Neural crest cell (in vitro differentiated cells): ENCODE data around the gene ATP6V1C2. TPM values are rescaled to one million over a fixed set of nuclear protein-coding genes. Genes with fewer than 3 reads are reported as not detected.

Source experiments
- DNase-seq: peaks from one replicate; pipeline ENCODE4 v3.0.0; 2021; ENCODE audit warnings: low read depth, mixed read lengths, low spot score
- H3K27ac Mint-ChIP-seq: one replicate; pipeline ENCODE4 v1.8.0; 2021; ENCODE audit warnings: mild to moderate bottlenecking, mixed read lengths; ENCODE audit not compliant: unreplicated experiment
- H3K27me3 Mint-ChIP-seq: 2 replicates; pipeline ENCODE4 v1.8.0; 2021; ENCODE audit warnings: low read depth, mild to moderate bottlenecking, mixed read lengths
- H3K36me3 Mint-ChIP-seq: 2 replicates; pipeline ENCODE4 v1.8.0; 2021; ENCODE audit warnings: low read depth, mild to moderate bottlenecking, mixed read lengths
- H3K4me1 Mint-ChIP-seq: 2 replicates; pipeline ENCODE4 v1.8.0; 2021; ENCODE audit warnings: mixed read lengths
- H3K4me3 Mint-ChIP-seq: one replicate; pipeline ENCODE4 v1.8.0; 2021; ENCODE audit warnings: mild to moderate bottlenecking, mixed read lengths
- H3K9me3 Mint-ChIP-seq: 2 replicates; pipeline ENCODE4 v1.8.0; 2021; ENCODE audit warnings: mixed read lengths
- CTCF ChIP-seq: fragments of 200-600 bp; sonication (generic); conservative IDR thresholded peaks from 2 replicates; pipeline ENCODE4 v1.5.0; 2021; ENCODE audit warnings: antibody characterized with exemption, mild to moderate bottlenecking
- total RNA-seq: library from RNA; stranded (reverse); gene quantifications from 2 replicates; pipeline ENCODE4 v1.2.1, GENCODE V29; 2021

The ATP6V1C2 gene
- total RNA-seq, 1 donor from 2014 or later = 0.14 TPM

GRCh38 chr2:10759151-10759714, 37.8 kb downstream of the ATP6V1C2 start:
- Mint-ChIP-seq H3K36me3 (no peaks in the 10 kb centered on the region), H3K4me3 (no peak overlapping the region), H3K9me3 (no peaks in the 10 kb centered on the region), H3K4me1 (peaks cover 8% of the 10 kb centered on the region), H3K27me3 (no peaks in the 10 kb centered on the region), H3K27ac (no peak overlapping the region)
- no peak for DNase-seq
- no peak for TF ChIP-seq CTCF

GRCh38 chr2:10760794-10761504, 39.5 kb downstream of the ATP6V1C2 start:
- H3K9me3 Mint-ChIP-seq = no peaks in the 10 kb centered on the region
- no peak overlapping the region for H3K4me3 Mint-ChIP-seq
- no peak for DNase-seq
- H3K27me3 Mint-ChIP-seq = no peaks in the 10 kb centered on the region
- no peaks in the 10 kb centered on the region for H3K36me3 Mint-ChIP-seq
- peak overlapping the region; percentile 94 for H3K27ac Mint-ChIP-seq
- H3K4me1 Mint-ChIP-seq = peaks cover 9% of the 10 kb centered on the region
- TF ChIP-seq CTCF = no peak

GRCh38 chr2:10761591-10761990, 40.2 kb downstream of the ATP6V1C2 start:
- Mint-ChIP-seq H3K4me3 (no peak overlapping the region), H3K9me3 (no peaks in the 10 kb centered on the region), H3K36me3 (no peaks in the 10 kb centered on the region), H3K27ac (peak overlapping the region; percentile 12), H3K27me3 (no peaks in the 10 kb centered on the region), H3K4me1 (peaks cover 9% of the 10 kb centered on the region)
- TF ChIP-seq CTCF = no peak
- no peak for DNase-seq

DNA sequence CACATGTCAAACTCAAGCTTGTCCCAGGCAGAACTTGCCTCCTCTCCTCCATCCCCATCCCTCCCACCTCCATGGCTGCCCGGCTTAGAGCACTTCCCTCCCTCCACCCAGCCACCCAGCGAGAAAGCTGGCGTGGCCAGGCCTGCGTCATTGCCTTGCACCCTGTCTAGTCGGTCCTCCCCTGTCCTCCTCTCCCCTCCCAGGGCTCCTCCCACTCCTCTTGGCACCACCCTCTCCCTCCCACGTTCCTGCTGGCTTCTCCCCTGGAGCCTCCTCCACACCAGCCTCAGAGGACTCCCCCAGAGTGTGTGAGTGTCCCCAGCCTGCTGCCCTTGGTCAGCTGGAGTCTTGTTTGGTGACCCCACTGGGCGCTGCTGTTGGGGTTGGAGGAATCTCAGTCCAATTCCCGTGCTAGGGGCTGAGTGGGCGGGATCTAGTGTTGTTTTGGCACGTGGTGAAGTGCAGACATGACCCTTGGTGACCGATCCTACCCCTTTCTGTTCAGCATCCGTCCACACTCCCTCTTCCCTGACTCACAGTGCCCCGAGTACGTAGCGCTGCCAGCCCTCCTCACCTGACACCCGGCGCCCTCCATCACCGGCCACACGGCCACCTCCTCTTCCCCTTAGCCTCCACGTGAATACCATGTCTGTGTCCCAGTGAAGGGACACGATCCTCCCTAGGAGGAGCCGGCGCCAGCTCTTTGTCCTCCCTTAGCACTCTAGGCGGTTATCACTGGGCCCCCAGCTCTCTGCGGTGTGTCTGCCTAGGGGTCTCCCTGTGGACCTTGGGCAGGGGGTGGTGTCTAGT, 41.4 kb downstream of the ATP6V1C2 start:
- Mint-ChIP-seq H3K27me3 (no peaks in the 10 kb centered on the region), H3K4me1 (peaks cover 9% of the 10 kb centered on the region), H3K9me3 (no peaks in the 10 kb centered on the region), H3K36me3 (no peaks in the 10 kb centered on the region), H3K27ac (peak overlapping the region; percentile 43), H3K4me3 (no peak overlapping the region)
- no peak for TF ChIP-seq CTCF
- DNase-seq = no peak

GRCh38 chr2:10763461-10763800, 42.0 kb downstream of the ATP6V1C2 start:
- Mint-ChIP-seq H3K9me3 (no peaks in the 10 kb centered on the region), H3K4me1 (peaks cover 9% of the 10 kb centered on the region), H3K27me3 (no peaks in the 10 kb centered on the region), H3K27ac (no peak overlapping the region), H3K4me3 (no peak overlapping the region), H3K36me3 (no peaks in the 10 kb centered on the region)
- TF ChIP-seq CTCF = no peak
- DNase-seq = no peak
